Common myeloid progenitor, CD34-positive (primary cell): ENCODE measurements around the gene CAMTA1.

Source experiments
- CTCF ChIA-PET: fragments of 350-600 bp; sonication (Branson Sonifier 250); formaldehyde crosslinking; loops from one replicate; lab custom pipeline; 2021; ENCODE audit warnings: antibody characterized with exemption; lab: Charles Lee
- POLR2A ChIA-PET: fragments of 350-600 bp; sonication (Branson Sonifier 250); formaldehyde crosslinking; loops from one replicate; lab custom pipeline; 2021; ENCODE audit warnings: antibody characterized with exemption; lab: Charles Lee
- DNase-seq, 3 donors: peaks; one replicate each; pipeline versions ENCODE4 v3.0.0 to v3.0.0-alpha.2; 2013
- H3K27ac ChIP-seq, 2 experiments: 1 replicate in 1 of 2; 2 replicates in 1 of 2; pipeline ENCODE4 v1.7.0; 2013; ENCODE audit warnings: inconsistent platforms in 2 of 2, low read length in 2 of 2, mild to moderate bottlenecking in 2 of 2, low read depth in 1 of 2, moderate library complexity in 1 of 2; ENCODE audit not compliant: severe bottlenecking in 2 of 2, insufficient read depth in 1 of 2, poor library complexity in 1 of 2
- H3K27me3 ChIP-seq, 5 experiments: replicated peaks in 2 of 5; 1 replicate in 3 of 5; 2 replicates in 2 of 5; pipeline versions ENCODE4 v1.6.1 to v1.7.0; 2013; ENCODE audit warnings: low read length in 4 of 5, mild to moderate bottlenecking in 2 of 5, moderate library complexity in 2 of 5, inconsistent platforms in 1 of 5; ENCODE audit not compliant: insufficient read depth in 5 of 5, control insufficient read depth in 4 of 5
- H3K36me3 ChIP-seq, 4 experiments: 1 replicate in 2 of 4; 2 replicates in 2 of 4; pipeline versions ENCODE4 v1.6.1 to v1.7.0; 2013; ENCODE audit warnings: low read length in 3 of 4, control low read depth in 1 of 4, mild to moderate bottlenecking in 1 of 4; ENCODE audit not compliant: control insufficient read depth in 4 of 4, insufficient read depth in 4 of 4
- H3K4me1 ChIP-seq, 4 experiments: 1 replicate in 3 of 4; 2 replicates in 1 of 4; pipeline versions ENCODE4 v1.6.1 to v1.7.1; 2013; ENCODE audit warnings: low read length in 3 of 4, mild to moderate bottlenecking in 3 of 4, control low read depth in 1 of 4, inconsistent platforms in 1 of 4, moderate library complexity in 1 of 4; ENCODE audit not compliant: control insufficient read depth in 4 of 4, insufficient read depth in 4 of 4; ENCODE audit errors: control extremely low read depth in 1 of 4
- H3K4me3 ChIP-seq, 7 experiments: 1 replicate in 4 of 7; 2 replicates in 3 of 7; pipeline versions ENCODE4 v1.5.1 to v1.7.0; 2013; ENCODE audit warnings: mild to moderate bottlenecking in 7 of 7, low read length in 6 of 7, moderate library complexity in 6 of 7, inconsistent platforms in 2 of 7, low read depth in 2 of 7, control low read depth in 1 of 7; ENCODE audit not compliant: insufficient read depth in 4 of 7, control insufficient read depth in 1 of 7; ENCODE audit errors: extremely low read depth in 1 of 7
- H3K9me3 ChIP-seq, 5 experiments: 1 replicate in 4 of 5; 2 replicates in 1 of 5; pipeline versions ENCODE4 v1.6.1 to v1.7.1; 2013; ENCODE audit warnings: low read length in 4 of 5, mild to moderate bottlenecking in 2 of 5, inconsistent platforms in 1 of 5, low read depth in 1 of 5, moderate library complexity in 1 of 5; ENCODE audit not compliant: control insufficient read depth in 4 of 5, insufficient read depth in 2 of 5; ENCODE audit errors: control extremely low read depth in 1 of 5
- WGBS: methylation state at CpG from one replicate; pipeline ENCODE4 v1.1.5; 2013; ENCODE audit not compliant: insufficient coverage; 5-methylcytosine and 5-hydroxymethylcytosine counted together

The CAMTA1 gene

DNA sequence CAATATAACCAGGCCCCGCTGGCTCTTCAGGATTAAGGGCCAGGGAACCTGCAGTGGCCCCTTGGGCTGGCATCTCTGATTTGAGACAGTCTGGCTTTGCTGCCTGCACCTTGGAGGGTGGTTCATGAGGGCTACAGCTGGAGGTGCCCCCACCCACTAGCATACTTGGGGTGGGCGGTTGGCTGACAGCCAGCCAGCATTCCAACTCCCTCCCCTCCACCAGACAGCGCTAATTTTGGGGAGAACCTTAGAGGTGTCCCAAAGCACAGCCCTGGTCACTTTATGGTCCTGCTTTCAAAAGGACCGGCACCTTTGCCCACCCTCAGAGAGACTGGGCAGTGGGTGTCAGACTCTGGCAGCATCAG, 805.2 kb downstream of the CAMTA1 start:
- Histone ChIP-seq H3K4me1 (no peaks in the 10 kb centered on the region), H3K4me3 (no peak overlapping the region), H3K27me3 (no peaks in the 10 kb centered on the region), H3K36me3 (no peaks in the 10 kb centered on the region), H3K9me3 (no peaks in the 10 kb centered on the region), H3K27ac (no peak overlapping the region)
- WGBS = 100% methylated on average over 1 of the region's 4 CpGs
- POLR2A ChIA-PET = no interaction called here
- CTCF ChIA-PET = no interaction called here
- no peak for DNase-seq

DNA sequence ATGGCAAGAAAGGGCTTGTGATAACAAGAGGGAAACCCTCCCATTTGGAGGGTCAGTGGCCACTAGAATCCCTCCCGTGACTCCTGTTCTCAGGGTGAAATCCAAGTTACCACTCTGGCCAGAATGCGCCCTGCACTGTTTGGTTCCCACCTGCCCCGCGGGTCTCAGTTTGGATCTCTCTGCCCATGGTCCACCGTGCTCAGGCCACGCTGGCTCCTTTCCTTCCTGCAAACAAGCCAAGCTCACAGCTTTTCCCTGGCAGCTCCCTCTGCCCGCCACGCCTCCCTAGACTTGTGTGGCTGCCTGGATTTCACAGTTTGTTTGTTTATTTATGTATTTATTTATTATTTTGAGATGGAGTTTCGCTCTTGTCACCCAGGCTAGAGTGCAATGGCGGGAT, 806.3 kb downstream of the CAMTA1 start:
- Histone ChIP-seq H3K4me1 (no peaks in the 10 kb centered on the region), H3K36me3 (no peaks in the 10 kb centered on the region), H3K4me3 (no peak overlapping the region), H3K27me3 (peaks cover 0 to 4% (median 0%) of the 10 kb centered on the region in 5 experiments), H3K9me3 (no peaks in the 10 kb centered on the region), H3K27ac (no peak overlapping the region)
- 95% methylated on average over 6 of the region's 10 CpGs for WGBS
- DNase-seq = no peak
- POLR2A ChIA-PET = no interaction called here
- CTCF ChIA-PET = no interaction called here

DNA sequence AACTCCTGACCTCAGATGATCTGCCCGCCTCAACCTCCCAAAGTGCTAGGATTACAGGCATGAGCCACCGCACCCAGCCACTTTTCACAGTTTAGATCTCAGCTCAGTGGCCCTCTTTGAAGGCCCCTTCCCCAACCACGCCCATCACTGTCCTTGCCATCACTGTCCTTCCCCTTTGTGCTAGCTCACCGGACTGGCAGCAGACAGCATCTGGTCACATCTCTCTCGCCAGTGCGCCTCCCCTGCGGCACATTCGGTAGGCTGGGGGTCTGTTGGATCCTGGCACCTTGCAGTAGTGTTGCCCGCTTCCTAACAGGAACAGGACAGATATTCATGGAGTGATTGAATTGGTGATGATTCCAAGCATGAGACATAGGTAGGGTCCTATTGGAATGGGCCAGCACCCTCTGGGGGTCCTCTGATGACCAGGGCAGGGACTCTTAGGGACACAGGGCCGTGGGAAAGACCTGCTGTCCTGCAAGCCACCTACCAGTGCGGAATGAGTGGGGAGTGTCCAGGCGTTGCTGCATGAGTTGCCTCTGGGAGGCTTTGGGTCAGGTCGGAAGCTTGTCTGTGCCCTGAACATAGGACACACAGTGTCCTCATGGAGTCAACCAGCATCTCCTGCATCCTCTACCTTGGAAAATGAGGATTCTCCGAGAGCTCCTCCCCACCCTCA, 807.0 kb downstream of the CAMTA1 start:
- Histone ChIP-seq H3K4me1 (no peaks in the 10 kb centered on the region), H3K27me3 (peaks cover 0 to 4% (median 0%) of the 10 kb centered on the region in 5 experiments), H3K36me3 (no peaks in the 10 kb centered on the region), H3K9me3 (no peaks in the 10 kb centered on the region), H3K27ac (no peak overlapping the region), H3K4me3 (no peak overlapping the region)
- 92% methylated on average over 12 of the region's 14 CpGs for whole genome bisulfite sequencing
- CTCF ChIA-PET = no interaction called here
- no peak for DNase-seq
- POLR2A ChIA-PET = no interaction called here

DNA sequence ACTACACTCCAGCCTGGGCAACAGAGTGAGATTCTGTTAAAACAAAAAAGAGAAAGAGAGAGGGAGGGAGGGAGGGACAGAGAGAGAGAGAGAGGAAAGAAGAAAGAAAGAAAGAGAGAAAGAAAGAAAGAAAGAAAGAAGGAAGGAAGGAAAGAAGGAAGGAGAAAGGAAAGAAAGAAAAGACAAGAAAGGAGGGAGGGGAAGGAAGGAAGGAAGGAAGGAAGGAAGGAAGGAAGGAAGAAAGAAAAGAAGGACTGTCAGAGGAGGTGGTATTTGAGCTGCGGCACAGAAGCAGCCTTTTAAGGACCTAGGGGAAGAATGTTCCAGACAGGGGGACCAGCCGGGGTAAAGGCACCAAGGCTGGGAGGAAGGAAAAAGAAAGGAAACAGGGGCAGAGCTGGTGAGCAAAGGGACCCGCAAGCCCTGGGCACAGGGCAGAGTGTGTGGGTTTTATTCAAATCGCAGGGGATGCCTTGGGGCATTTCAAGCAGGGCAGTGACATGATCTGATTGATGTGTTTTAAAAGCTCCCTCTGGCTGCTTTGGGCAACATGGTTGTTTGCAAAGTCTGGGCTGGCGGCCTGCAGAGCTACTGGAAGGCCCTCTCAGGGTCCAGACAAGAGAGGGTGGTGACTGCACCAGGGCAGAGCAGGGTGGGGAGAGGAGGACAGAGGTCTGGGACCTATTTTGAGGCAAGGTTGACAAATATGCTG, 808.9 kb downstream of the CAMTA1 start:
- Histone ChIP-seq H3K36me3 (no peaks in the 10 kb centered on the region), H3K27ac (no peak overlapping the region), H3K4me1 (no peaks in the 10 kb centered on the region), H3K9me3 (no peaks in the 10 kb centered on the region), H3K4me3 (no peak overlapping the region), H3K27me3 (peaks cover 0 to 4% (median 0%) of the 10 kb centered on the region in 5 experiments)
- WGBS = 70% methylated on average over 4 of the region's 5 CpGs
- ChIA-PET CTCF (no interaction called here), POLR2A (no interaction called here)
- DNase-seq = no peak

DNA sequence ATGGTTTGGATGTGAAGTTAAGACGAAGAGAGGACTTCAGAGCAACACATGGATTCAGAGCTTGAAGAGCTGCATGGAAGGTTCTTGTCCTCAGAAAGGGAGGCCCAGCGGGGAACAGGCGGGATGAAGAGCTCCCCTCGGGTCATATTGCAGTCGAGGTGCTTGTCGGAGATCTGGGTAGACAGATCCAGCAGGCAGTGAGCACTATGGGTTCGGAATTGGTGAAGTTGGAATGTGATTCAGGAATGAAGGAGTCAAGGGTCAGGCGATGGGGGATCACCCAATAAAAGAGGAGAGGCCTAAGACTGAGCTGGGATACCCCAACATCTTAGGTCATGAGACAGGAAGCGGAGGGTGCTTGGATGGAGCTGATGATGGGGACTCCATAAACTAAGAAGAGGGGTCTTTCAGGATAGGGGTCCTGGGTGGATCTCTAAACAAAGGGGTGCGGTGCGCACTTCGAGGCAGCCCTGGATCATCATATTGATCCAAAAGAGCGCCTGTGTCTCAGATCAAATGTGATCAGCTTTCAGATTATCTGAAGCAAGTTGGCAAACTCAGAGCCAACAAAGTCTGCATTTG, 809.6 kb downstream of the CAMTA1 start:
- H3K27me3 ChIP-seq = peaks cover 0 to 4% (median 0%) of the 10 kb centered on the region in 5 experiments
- no peaks in the 10 kb centered on the region for H3K36me3 ChIP-seq
- no peak overlapping the region for H3K4me3 ChIP-seq
- ChIA-PET POLR2A (no interaction called here), CTCF (no interaction called here)
- no peaks in the 10 kb centered on the region for H3K4me1 ChIP-seq
- no peak for DNase-seq
- H3K9me3 ChIP-seq = no peaks in the 10 kb centered on the region
- H3K27ac ChIP-seq = no peak overlapping the region
- WGBS = 94% methylated on average over 13 of the region's 13 CpGs

DNA sequence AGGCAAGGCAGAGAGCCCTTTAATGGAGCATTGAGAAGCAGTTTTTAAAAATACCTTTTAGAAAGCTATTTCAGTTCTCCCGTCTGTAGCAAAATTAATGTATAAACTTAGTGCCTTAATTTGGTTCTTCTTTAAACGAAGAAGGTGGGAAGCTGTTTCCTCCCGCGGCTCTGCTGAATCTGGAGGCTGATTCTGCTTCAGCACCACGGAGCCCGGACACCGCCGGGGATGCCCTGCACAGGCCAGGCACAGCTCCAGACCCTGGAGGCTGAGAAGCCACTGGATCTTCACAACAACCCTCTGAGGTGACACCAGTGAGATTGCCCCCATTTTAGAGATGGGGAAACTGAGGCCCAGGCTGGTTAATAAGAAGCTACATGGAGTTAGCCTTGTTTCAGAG, 810.1 kb downstream of the CAMTA1 start:
- Histone ChIP-seq H3K4me3 (no peak overlapping the region), H3K36me3 (no peaks in the 10 kb centered on the region), H3K9me3 (no peaks in the 10 kb centered on the region), H3K27me3 (peaks cover 0 to 4% (median 0%) of the 10 kb centered on the region in 5 experiments), H3K4me1 (no peaks in the 10 kb centered on the region), H3K27ac (no peak overlapping the region)
- POLR2A ChIA-PET = no interaction called here
- DNase-seq = peak in 2 of 3 donors; percentile 2 to 10
- 80% methylated on average over 7 of the region's 8 CpGs for WGBS
- CTCF ChIA-PET = no interaction called here
